ENCODE data around the gene DAPK3.

- TF ChIP-seq GATA2 (IDR thresholded peaks at IDR 0.05; ENCODE audit: low read depth, low read length) (no peak), GATA3 (IDR thresholded peaks at IDR 0.05; ENCODE audit: low read depth, low read length) (no peak)
Measured at GRCh38 chr19:3944018-3944721, 26.7 kb downstream of the DAPK3 start.
